ENCODE data around the gene CTNNA1.
"Not testable (repeated sequence)": the region's sequence is repeated elsewhere in the genome, so short reads cannot be mapped to it uniquely, and the experiment has no call there.

The CTNNA1 gene

GRCh38 chr5:138898742-138899141 is 145.5 kb downstream of the CTNNA1 start:
- no peak for DNase-seq (ENCODE audit: low read depth)

DNA sequence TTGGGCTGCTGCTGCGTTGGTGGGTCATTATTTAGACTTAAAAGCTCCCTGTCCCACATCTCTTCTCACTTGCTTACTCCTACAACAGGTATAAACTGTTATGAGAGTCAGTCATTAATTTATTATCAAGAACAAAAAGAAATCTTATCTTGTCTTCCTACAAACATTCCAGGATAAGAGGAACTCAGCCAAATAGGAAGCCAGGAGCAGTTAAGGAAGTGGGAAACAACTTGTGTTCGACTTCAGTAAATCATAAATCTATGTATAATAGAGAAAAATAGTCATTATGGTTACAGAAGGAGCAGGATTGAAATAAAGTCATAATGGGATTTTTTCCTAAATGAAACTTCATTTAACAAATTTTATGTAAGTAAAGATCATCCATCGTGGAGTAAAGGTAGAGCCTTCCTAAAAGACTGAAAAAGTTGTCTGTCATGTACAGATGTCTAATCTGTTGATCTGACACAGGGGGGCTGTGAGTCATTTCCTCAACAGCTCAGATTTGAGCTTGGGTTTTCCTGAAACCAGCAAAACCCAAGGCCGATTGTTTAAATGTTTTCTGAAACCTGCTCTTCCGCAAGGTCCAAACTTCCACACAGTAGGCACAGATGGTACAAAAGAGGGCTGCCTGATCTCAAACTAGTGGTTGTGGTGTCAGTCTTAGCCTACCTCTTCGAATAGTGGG is 147.2 kb downstream of the CTNNA1 start:
- DNase-seq (ENCODE audit: low read depth): no peak

- no peak for DNase-seq (ENCODE audit: low read depth)
Measured at GRCh38 chr5:138901716-138902115, 148.5 kb downstream of the CTNNA1 start.

DNA sequence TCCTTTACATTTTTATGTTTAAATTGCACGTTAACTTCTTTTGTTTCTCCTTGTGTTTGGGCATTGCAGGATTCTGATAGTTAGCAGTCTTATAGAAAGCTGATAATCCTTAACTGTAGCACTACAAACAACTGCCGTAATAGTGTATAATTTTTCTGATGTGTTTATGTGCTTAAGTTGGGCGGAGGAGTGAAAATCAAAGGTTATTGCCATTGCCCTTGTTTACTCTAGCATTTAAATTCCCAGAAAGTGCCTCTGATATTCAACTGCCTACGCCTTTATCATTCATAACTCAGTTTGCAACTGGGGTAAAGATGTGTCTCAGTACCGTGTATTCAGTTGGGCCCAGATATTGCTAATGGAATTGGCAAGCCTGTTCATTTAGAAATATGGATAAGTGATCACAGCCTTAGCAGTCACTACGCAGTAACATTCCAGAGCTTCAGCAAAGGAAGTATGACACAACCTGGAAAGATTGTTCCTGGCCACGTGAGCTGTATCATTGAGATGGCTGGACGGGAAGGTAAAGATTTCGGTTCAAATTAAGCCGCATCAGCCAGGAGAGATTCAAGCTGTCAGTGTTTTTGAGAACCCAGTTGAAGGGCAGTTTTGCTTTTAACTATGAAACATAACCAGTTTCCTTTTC is 150.0 kb downstream of the CTNNA1 start:
- DNase-seq (ENCODE audit: low read depth): no peak

DNA sequence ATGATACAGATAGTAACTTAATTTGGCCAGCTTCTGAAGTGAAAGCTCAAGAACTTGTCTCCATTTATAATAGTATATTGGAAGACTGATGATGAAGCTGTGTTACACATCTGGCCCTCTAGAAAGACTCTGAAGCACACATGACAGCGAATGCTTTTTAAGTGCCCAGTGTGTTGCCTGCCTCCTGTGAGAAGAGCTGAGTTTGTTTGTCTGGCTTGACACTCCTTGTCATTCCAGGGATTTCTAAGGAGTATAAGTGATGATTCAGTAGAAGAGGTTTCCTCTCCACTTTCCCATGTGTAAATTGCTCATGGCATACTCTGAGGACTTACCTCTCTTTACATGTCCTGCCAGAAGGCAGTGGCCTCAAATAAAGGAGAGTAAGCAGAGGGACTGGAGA is 152.3 kb downstream of the CTNNA1 start:
- no peak for DNase-seq (ENCODE audit: low read depth)

DNA sequence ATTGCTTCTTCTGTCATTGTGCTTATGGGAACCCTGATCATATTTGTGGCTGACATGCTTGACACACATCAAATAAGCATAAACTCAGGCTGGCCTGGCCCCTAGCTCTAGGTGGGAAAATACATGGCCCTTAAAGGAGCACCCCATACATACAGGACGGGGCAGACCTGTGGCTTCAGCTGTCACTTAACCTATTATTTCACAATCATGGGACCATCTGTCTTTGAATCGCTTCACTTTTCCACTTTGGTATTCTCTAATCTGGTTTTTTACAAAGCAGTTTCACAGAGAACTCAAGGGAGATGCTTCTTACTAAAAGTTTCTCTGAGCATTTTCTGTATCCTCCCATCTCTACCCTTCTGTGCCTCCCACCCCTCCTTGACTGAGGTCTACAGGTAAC is 156.5 kb downstream of the CTNNA1 start:
- no peak for DNase-seq (ENCODE audit: low read depth)

DNA sequence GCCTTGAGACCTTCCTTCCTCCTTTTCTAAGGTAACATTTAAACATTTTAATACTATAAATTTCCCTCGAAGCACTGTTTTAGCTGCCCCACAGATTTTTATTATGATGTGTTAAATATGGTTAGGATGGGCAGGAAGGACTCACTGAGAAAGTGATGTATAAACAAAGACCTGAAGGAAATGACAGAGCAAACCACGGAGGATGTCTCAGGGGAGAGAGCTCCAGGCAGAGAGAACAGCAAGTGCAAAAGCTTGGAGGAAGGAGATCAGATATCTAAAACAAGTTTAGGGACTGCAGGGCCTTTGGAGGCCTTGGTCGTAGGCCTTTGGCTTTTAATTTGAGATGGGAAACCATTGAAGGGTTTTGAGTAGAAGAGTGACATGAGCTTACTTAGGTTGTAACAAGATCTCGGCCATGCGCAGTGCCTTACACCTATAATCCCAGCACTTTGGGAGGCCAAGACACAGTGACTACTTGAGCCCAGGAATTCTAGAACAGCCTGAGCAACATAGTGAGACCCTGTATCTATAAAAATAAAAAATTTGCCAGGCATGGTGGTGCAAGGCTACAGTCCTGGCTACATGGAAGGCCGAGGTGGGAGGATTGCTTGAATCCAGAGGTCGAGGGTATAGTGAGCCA is 157.4 kb downstream of the CTNNA1 start:
- no peak for DNase-seq (ENCODE audit: low read depth)

- DNase-seq (ENCODE audit: low read depth): no peak
Measured at GRCh38 chr5:138911441-138911840, 158.2 kb downstream of the CTNNA1 start.

DNA sequence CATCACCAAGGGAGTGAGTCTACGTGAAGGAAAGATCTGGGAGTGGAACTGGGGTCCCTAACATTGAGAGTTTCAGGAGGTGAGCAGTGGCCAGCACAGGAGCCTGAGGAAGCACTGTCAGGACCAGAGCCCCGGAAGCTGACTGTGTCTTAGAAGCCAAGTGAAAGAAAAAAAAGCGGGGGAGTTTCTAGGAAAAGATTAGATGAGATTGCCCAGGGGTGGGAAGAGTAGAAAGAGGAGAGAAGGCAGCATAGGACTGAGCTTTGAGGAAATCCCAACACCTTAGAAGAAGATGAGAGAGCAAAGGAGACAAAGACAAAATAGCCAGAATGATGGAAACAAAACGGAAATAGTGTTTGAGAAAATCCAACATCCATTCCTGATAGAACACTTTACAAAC is 158.9 kb downstream of the CTNNA1 start:
- no peak for DNase-seq (ENCODE audit: low read depth)

DNA sequence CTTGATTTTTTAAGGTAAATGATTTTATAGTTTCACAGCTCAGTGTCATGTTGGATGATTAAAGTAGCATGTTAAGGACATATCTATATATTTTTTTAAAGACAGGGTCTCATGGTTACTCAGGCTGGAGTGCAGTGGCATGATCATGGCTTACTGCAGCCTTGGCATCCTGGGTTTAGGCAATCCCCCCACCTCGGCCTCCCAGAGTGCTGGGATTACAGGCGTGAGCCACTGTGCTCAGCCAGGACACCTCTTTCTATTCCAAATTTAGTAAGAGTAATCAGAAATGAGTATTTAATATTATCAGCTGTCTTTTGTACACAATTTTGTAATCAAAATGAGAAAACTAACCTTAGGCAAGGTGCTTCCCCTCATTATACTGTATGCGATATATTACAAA is 160.5 kb downstream of the CTNNA1 start:
- DNase-seq (ENCODE audit: low read depth): no peak

DNA sequence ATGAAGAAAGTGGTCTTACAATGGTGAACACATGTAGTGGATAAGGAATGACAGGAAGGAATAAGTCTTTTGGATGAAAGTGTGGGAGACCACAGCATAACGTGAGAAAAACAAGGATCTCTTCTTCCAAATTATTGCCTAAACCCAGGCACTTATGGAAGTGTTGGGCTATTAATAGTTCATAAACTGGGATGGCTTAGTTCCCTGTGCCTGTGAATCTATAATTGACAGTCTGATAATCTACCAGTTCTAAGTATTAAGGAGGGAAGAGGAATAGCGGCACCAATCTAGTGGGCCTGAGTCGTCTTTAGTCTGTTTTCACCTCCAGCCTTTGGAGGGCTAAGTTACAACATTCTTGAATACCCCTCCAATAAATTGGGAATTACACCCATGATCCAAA is 161.1 kb downstream of the CTNNA1 start:
- no peak for DNase-seq (ENCODE audit: low read depth)

- DNase-seq (ENCODE audit: low read depth): no peak
Measured at GRCh38 chr5:138918686-138919085, 165.5 kb downstream of the CTNNA1 start.

- DNase-seq (ENCODE audit: low read depth): no peak
Measured at GRCh38 chr5:138920181-138920580, 167.0 kb downstream of the CTNNA1 start.

GRCh38 chr5:138921362-138921761 is 168.1 kb downstream of the CTNNA1 start:
- not testable (repeated sequence) for DNase-seq (ENCODE audit: low read depth)

DNA sequence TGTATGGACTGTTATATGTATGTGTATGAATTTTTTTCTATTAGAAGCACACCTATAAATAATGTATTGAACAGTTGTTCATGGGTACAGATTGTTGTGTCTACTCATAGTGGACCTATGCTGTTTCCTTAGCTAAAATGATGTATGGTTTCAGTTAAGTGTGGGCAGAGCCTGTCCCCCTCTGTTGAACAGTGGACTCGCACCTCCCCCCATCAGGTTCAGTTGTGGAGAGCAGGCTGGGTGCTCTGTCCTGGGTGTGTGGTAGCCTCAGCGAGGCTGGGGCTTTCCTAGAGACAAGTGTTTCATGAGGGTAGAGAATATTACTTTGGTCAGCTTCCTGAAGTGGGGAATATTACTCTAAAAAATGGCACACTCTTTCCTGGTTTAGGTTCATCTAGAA is 169.3 kb downstream of the CTNNA1 start:
- no peak for DNase-seq (ENCODE audit: low read depth)

DNA sequence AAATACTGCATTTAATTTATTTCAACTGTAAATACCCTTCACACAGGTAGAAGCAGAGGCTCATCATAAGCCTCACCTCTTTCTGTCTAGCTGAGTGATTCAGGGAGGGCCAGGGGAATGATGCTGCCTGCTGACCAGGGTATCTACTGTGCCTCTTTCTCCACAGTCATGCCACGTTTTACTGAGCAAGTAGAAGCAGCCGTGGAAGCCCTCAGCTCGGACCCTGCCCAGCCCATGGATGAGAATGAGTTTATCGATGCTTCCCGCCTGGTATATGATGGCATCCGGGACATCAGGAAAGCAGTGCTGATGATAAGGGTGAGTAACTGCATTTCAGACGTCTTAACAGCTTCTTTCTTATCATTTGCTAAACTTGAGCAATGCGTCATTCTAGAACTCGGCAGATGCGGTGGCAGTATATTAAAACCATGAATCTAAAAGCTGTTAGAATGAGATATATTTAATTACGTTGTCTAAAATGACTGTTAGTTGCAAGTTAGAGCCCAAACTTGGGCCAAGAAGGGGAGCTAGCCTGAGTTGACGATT is 171.9 kb downstream of the CTNNA1 start:
- no peak for DNase-seq (ENCODE audit: low read depth)

- no peak for DNase-seq (ENCODE audit: low read depth)
Measured at GRCh38 chr5:138926257-138926656, 173.0 kb downstream of the CTNNA1 start.

DNA sequence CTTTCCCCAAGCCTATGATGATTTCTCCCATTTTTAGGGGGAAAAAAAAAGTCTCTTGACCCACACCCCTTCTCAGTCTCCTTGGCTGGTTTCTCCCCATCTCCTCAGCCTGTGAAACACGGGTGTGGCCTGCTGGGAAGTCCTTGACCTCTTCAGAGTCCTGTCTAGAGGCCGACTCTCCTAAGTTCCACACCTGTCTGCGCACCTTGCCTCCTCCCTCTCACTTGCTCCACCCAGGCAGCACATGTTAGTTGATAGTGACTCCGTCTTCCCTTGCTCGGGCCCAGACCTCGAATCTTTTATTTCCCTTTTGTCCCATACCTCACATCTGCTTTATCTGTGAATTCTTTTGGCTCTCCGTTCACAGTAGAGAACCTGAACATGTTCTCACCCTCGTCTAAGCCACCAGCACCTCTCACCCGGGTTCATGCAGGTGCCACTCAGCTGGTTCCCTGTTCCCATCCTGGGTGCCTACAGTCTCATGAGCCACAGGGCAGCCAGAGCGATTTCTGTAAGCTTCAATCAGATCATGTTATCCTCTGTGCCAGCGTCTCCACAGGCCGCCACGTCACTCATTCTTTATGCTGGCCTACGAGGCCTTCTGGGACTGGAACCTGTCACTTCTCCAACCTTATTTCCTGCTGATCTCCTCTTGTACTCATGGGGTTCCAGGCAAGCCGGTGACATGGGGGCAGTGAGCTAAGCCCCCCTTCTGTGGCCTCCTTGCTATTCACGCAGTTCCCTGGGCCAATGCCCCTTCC is 173.6 kb downstream of the CTNNA1 start:
- DNase-seq (ENCODE audit: low read depth): no peak

GRCh38 chr5:138927544-138927943 is 174.3 kb downstream of the CTNNA1 start:
- DNase-seq (ENCODE audit: low read depth): no peak

DNA sequence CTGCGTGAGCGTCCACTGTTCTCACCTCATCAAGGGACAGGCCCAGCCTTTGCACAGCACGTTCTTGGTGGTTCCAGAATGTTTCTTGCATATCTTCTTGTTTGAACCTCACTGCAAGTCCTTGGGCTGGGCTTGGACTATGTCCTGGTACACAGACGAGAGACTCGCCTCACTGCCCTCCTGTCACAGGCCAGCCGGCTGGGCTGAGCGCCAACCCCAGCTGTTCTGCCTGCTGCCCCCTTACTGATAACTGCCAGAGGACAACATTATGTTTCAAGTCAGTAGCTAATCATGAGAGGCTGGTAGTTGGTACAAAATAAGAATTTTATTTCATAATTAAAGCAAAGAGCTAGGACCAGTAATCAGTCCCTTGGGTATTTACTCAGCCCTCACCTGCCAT is 174.8 kb downstream of the CTNNA1 start:
- DNase-seq (ENCODE audit: low read depth): no peak

DNA sequence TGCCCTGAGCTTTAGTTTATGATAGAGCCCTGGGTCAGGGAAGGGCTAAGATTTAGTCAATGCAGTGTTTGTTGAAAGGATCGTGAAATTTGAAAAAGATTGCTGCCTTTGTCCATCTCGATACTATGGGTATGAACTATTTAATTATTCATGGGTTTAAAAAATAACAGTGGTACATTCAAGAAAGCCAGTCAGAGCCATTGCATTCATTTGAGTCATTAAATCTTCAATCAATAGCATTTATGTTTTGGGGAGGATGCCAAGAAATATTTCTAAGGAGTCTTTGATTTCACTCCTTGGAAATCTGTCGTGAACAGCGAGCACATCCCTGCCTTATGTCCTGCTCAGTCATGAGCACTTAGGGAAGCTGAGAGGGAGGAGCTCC is 176.3 kb downstream of the CTNNA1 start:
- no peak for DNase-seq (ENCODE audit: low read depth)

GRCh38 chr5:138930371-138931097 is 177.3 kb downstream of the CTNNA1 start:
- DNase-seq (ENCODE audit: low read depth): no peak

Measured in stimulated activated CD8-positive, alpha-beta memory T cell treated with anti-CD3 and anti-CD28 coated beads, Interleukin-7, amount 100 ng/mL, for 24 hours (primary cell).